Activated CD4-positive, CD25-positive, alpha-beta regulatory T cell treated with anti-CD3 and anti-CD28 coated beads, Interleukin-2, amount 50 U/mL, for 24 hours (primary cell): ENCODE data around the gene IRF4.
A peak's percentile ranks its signal among the peaks of the same experiment; 100 is the strongest.

ENCODE experiments used
- ATAC-seq, 2 donors: fragments of 150-1000 bp; cut with Tn5 transposase; one replicate each; pipeline ENCODE4 v1.10.0; 2021; ENCODE audit warnings: mild to moderate bottlenecking in 1 of 2, moderate library complexity in 1 of 2

The IRF4 gene

GRCh38 chr6:381742-382461 is 9.7 kb upstream of the IRF4 start:
- no peak for ATAC-seq

DNA sequence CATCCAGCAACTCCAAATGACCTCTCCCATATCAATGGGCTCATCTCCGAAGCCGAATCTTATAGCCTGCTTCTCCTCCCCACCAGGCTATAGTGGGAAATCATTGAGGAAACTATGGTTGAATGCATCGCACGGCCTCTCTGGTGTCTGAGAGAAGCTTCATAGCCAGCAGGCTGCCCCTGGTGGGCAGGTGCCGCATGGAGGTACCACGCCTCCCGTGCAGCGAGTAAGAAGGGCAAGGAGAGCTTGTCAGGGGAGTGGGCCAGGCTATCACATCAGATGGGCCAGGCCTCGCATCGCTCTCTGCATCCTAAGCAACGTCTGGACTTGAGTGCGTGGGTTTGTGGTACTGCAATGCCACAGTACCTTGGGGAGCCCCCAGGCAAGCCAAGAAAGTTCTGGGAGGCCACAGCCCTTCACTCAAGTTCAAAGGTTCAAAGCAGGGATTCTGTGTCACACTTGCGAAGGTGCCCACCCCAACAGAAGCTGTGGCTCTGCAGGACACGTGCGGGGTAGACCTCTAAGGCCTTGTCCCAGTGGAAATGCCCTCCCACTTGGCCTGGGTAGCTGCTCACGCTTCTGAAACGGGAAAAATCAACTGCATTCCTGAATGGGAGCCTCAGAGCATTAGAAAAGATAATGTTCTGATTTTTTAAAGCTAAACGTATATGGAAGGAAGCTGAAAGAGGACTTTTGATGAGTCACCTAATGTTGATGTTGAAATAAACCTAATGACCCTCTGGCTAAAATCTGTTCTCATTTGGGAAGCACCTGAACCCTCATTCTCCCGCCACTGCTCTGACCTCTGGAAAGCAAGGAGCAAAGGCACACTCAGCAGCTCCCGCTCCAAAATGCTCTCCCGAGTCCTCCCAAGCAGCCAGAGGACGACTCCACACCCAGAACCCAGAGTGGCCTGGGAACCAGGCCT is 8.4 kb upstream of the IRF4 start:
- ATAC-seq: no peak

DNA sequence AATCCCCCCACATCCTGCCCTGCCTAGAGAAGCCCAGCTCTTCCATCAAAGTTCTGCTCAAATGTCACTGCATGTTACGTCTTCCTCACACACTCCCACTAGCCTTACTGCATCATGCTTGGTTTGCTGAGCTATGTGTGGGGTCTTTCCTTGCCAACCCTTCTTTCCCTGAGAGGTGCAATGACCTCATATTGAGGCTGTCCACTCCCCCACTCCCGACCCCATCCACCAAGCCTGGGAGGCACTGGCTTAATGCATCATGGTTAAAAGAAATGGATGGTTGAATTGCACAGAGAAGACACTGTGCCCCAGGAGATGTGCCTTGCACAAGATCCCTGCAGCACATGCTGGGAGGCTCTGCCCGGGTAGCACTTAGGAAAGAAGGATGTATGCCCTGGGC is 7.7 kb upstream of the IRF4 start:
- no peak for ATAC-seq

GRCh38 chr6:384898-385297 is 6.7 kb upstream of the IRF4 start:
- no peak for ATAC-seq

DNA sequence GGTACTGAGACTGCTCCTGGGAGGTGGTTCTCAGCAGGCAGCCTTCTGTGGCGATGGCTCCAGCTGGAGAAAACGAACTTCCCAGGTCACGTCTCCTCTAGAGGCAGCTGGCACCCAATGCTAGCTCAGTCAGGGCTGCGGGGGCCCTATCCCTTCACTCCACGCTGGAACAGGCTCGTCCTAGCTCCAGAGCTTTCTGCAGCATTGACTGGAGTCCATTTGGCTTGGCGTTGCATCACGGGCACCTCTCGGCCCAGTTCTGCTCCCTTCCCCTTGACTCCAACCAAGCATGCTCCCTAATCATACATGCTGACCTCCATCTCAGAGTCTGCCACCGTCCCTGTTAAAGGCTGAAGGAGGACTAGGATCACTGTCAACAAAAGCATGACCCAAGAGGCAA is 5.9 kb upstream of the IRF4 start:
- ATAC-seq: no peak

DNA sequence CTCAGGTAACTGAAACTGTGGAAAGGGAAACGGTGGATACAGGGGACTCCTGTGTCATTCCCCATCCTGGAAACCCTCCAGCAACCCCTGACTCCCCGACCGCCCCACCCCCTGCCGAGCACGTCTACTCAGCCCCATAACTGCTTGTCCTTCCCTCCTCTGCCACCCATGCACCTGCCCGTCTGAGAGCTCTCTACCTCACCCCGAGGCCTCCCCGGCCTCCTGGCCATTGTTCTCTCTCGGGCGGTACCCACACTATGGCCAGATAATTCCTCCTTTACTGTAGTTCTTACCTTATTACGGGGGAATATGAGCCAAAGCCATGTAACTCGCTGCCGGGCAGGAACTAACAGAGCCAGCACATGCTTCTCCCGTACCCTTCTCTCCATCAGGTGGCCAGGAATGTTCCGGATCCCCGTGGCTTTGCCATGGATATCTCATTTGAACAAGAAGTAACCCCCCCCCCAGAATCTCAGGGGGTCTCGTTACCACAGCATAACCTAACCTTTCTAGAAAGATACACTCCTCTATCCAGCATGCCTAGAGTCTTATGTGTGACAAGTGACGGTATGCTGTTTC is 4.8 kb upstream of the IRF4 start:
- no peak for ATAC-seq

DNA sequence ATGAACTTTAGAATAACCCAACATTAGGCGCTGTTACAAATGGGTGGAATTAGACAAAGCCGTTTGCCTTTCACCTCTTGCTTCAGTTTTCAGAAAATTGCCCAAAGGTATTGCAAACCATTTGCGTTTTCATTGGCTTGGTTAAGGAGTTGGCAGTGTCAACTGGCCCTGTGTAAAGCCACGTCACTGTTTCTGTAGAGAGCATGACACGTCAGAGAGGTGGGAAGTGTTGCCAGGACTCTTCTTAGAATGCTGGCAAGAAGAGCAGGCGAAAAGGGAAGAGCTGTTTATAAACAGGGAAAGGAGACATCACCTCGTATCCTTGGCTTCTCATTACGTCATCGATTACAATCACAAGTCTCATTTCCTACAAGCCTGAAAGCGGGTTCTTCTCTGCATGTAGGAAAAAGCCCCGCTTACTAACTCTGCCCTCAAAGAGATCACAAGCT is 4.2 kb upstream of the IRF4 start:
- no peak for ATAC-seq

GRCh38 chr6:388202-388903 is 3.2 kb upstream of the IRF4 start:
- no peak for ATAC-seq

GRCh38 chr6:389143-389542 is 2.4 kb upstream of the IRF4 start:
- no peak for ATAC-seq

GRCh38 chr6:389622-390021 is 1.9 kb upstream of the IRF4 start:
- peak; percentile 69 to 74 for ATAC-seq

- ATAC-seq: peak; percentile 11 to 16
These were observed 516 bp upstream of the IRF4 start for GRCh38 chr6:390914-391558.

DNA sequence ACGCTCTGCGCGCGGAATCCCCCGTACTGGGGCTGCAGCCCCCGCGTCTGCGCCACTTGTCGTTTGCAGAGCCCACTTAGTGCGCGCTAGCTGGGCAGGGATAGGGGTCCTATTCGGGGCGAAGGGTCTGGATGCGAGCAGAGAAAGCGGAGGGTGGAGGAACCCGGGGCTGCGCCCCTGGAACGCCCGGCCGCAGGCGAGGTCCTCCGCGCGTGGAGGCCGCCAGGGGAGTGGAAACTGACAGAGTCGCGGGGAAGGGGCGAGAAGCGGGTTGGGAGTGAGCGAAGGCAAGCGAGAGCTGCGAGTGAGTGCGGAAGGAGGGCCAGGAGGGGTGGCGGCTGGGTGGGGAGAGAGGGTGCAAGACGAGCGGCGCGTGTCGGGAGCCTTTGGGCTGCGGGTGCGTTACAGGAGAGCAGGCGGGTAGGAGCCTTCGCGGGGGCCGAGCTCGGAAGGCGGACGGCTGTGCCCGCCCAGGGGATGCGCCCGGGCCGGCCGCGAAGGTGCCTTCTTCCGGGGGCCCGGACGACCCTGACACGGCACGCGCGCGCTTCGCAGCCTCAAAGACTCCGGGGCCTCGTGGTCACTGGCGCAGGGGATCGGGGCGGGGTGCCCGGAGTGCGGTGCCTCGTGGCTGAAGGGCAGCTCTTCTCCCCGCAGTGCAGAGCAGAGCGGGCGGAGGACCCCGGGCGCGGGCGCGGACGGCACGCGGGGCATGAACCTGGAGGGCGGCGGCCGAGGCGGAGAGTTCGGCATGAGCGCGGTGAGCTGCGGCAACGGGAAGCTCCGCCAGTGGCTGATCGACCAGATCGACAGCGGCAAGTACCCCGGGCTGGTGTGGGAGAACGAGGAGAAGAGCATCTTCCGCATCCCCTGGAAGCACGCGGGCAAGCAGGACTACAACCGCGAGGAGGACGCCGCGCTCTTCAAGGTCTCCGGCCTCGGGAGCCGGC is 1.2 kb downstream of the IRF4 start:
- ATAC-seq: no peak

- peak; percentile 3 to 5 for ATAC-seq
These were observed 2.1 kb downstream of the IRF4 start for GRCh38 chr6:393391-394221.

- ATAC-seq: no peak
These were observed 3.2 kb downstream of the IRF4 start for GRCh38 chr6:394641-395289.

- ATAC-seq: no peak
These were observed 4.0 kb downstream of the IRF4 start for GRCh38 chr6:395432-396125.

DNA sequence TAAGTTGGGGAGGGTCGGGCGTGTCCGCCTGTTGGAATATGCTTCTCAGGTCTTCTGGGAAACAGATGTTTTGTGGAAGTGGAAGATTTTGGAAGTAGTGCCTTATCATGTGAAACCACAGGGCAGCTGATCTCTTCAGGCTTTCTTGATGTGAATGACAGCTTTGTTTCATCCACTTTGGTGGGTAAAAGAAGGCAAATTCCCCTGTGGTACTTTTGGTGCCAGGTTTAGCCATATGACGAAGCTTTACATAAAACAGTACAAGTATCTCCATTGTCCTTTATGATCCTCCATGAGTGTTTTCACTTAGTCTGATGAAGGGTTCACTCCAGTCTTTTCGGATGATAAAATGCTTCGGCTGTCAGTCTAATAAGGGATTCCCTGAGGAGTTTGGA is 4.6 kb downstream of the IRF4 start:
- no peak for ATAC-seq

- ATAC-seq: no peak
These were observed 5.5 kb downstream of the IRF4 start for GRCh38 chr6:397056-397455.

- ATAC-seq: no peak
These were observed 6.1 kb downstream of the IRF4 start for GRCh38 chr6:397604-398003.

DNA sequence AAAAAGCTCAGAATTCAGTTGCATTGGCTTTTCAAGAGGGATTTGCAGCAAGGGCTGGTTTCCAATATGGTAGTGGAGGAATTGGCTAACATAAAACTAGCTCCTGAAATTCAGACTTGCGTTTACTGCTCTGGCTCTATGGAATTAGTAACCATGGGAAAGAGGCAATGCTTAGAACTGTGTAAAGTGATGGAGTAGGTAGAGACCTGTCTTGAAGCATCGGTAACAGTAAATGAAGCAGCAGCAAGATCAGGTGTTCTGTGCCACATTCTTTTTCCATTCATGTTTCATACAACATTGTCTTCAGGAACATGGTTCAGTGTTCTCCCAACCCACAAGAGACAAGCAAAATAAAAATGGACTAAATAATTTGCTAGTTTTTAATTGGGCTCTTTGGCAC is 6.5 kb downstream of the IRF4 start:
- no peak for ATAC-seq
